Fibroblast of pulmonary artery (primary cell): ENCODE data around the gene SKP2.

Source experiments
- DNase-seq: peaks from one replicate; pipeline ENCODE4 v3.0.0-alpha.2; 2010; ENCODE audit warnings: low read depth
- H3K4me3 ChIP-seq: replicated peaks from 2 replicates; pipeline ENCODE4 v1.5.1; 2011; ENCODE audit warnings: low read depth, mild to moderate bottlenecking, control low read depth, low read length, moderate library complexity
- TF ChIP-seq, protein P1 (sequence below): IDR thresholded peaks from 2 replicates; pipeline ENCODE4 v1.5.1; 2011; ENCODE audit warnings: mild to moderate bottlenecking, control low read depth, low read length, inconsistent platforms; ENCODE audit errors: missing control alignments

Gene SKP2

DNA sequence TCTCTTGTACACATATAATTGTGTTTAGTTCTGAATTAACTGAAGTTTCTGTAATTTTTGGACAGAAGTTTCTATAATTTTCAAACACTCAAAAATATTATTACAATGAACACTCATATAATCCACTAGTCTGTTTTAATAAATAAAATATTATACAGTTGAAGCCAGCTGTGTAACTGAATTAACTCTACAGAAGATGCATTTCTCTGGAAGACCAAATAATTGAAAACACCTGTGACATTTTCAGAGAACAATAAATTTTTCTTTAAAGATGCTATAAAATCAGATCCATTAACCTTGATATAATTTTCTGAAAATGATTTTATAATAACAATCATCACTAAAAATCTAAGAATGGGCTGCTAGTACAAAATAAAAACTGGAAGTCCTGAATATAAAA lies 75.1 kb downstream of the SKP2 start:
- H3K4me3 ChIP-seq: no peak overlapping the region
- no peak for DNase-seq
- TF ChIP-seq, protein P1, sequence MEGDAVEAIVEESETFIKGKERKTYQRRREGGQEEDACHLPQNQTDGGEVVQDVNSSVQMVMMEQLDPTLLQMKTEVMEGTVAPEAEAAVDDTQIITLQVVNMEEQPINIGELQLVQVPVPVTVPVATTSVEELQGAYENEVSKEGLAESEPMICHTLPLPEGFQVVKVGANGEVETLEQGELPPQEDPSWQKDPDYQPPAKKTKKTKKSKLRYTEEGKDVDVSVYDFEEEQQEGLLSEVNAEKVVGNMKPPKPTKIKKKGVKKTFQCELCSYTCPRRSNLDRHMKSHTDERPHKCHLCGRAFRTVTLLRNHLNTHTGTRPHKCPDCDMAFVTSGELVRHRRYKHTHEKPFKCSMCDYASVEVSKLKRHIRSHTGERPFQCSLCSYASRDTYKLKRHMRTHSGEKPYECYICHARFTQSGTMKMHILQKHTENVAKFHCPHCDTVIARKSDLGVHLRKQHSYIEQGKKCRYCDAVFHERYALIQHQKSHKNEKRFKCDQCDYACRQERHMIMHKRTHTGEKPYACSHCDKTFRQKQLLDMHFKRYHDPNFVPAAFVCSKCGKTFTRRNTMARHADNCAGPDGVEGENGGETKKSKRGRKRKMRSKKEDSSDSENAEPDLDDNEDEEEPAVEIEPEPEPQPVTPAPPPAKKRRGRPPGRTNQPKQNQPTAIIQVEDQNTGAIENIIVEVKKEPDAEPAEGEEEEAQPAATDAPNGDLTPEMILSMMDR: no peak

DNA sequence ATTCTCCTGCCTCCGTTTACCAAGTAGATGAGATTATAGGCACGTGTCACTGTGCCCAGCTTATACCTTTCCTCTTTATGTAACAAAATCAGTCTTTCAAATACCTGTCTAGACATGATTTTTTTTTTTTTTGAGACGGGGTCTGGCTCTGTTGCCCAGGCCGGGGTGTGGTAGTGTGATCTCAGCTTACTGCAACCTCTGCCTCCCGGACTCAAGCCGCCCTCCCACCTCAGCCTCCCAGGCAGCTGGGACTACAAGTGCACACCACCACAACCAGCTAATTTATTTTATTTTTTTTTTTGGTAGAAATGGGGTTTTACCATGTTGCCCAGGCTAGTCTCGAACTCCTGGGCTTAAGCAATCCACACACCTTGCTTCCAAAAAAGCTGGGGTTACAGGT lies 76.6 kb downstream of the SKP2 start:
- no peak for DNase-seq
- no peak overlapping the region for H3K4me3 ChIP-seq
- TF ChIP-seq, protein P1: no peak

DNA sequence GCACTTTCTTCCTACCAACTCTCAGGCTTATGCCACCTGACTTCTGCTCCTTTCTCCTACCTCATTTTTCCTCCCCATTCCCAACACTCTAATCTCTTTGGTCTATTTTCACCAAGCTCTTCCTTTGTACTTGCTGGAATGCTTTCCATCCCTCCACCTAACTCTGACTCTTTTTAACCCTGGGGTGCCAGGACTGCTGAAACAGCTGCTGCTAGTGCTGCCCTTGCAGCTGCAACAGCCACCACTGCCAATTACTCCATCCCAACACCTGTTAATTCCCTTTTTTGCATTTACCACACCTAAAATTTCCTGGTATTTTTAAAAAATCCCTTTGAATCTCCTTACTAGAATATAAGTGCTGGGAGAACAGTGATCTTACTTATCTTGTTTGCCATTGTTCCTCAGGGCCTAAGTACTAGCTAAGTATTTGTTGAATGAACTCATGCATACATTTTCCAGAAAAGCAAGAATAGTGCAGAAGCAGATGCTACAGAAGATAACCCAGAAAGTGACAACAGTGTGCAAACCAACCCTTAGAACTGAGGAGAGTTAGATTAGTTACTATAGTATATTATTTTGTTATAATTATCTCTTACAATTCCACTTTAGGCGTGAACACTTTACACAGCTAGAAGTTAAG lies 78.4 kb downstream of the SKP2 start:
- H3K4me3 ChIP-seq: no peak overlapping the region
- TF ChIP-seq, protein P1: no peak
- DNase-seq: no peak

DNA sequence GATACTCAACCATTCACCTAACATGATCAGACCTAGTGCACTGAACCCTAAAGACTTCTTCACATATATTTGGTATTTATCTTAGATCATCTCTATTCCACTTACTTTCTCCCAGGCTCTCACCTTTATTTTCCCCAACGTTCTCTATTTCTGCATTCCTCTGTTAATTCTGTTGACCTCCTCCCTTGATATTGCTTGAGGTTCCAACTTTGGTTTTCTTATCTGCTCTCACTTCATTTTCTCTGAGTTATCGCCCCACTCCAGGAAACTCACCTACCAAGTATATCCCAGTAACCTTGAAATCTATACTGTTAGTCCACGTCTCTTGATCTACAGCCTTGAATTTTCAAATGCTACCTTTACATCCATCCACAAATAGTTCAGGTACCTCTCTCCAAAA lies 80.6 kb downstream of the SKP2 start:
- H3K4me3 ChIP-seq: no peak overlapping the region
- TF ChIP-seq, protein P1: no peak
- DNase-seq: no peak
